Neuron (in vitro differentiated cells): ENCODE data around the gene GOLGA6L7.
"Not testable (repeated sequence)": the region's sequence is repeated elsewhere in the genome, so short reads cannot be mapped to it uniquely, and the experiment has no call there.

Experiments used
- H2AFZ ChIP-seq: one replicate; pipeline ENCODE4 v1.6.1; 2013; ENCODE audit warnings: low read depth, mild to moderate bottlenecking, inconsistent platforms, low read length, moderate library complexity
- H3K27me3 ChIP-seq: one replicate; pipeline ENCODE4 v1.6.1; 2013; ENCODE audit warnings: low read length; ENCODE audit not compliant: insufficient read depth
- H3K36me3 ChIP-seq: one replicate; pipeline ENCODE4 v1.6.1; 2013; ENCODE audit warnings: low read length; ENCODE audit not compliant: insufficient read depth
- H3K4me1 ChIP-seq: one replicate; pipeline ENCODE4 v1.6.1; 2013; ENCODE audit warnings: low read length; ENCODE audit not compliant: insufficient read depth
- H3K4me3 ChIP-seq: 2 replicates; pipeline ENCODE4 v1.5.1; 2013; ENCODE audit warnings: mild to moderate bottlenecking, low read length, moderate library complexity
- H3K9me3 ChIP-seq: one replicate; pipeline ENCODE4 v1.6.1; 2013; ENCODE audit warnings: low read length

The GOLGA6L7 gene

GRCh38 chr15:28878209-28878608, 29.8 kb upstream of the GOLGA6L7 start:
- H2AFZ ChIP-seq = no peak overlapping the region
- no peaks in the 10 kb centered on the region for H3K36me3 ChIP-seq
- peaks cover 16% of the 10 kb centered on the region for H3K4me1 ChIP-seq
- H3K4me3 ChIP-seq = no peak overlapping the region
- no peaks in the 10 kb centered on the region for H3K9me3 ChIP-seq
- no peaks in the 10 kb centered on the region for H3K27me3 ChIP-seq

- Histone ChIP-seq H3K36me3 (no peaks in the 10 kb centered on the region), H3K9me3 (peaks cover 3% of the 10 kb centered on the region), H3K4me3 (no peak overlapping the region), H2AFZ (no peak overlapping the region), H3K27me3 (no peaks in the 10 kb centered on the region), H3K4me1 (peaks cover 16% of the 10 kb centered on the region)
These were observed 28.4 kb upstream of the GOLGA6L7 start for GRCh38 chr15:28876845-28877185.

- peaks cover 16% of the 10 kb centered on the region for H3K4me1 ChIP-seq
- no peaks in the 10 kb centered on the region for H3K27me3 ChIP-seq
- peaks cover 4% of the 10 kb centered on the region for H3K9me3 ChIP-seq
- H2AFZ ChIP-seq = no peak overlapping the region
- no peaks in the 10 kb centered on the region for H3K36me3 ChIP-seq
- H3K4me3 ChIP-seq = no peak overlapping the region
These were observed 27.8 kb upstream of the GOLGA6L7 start for GRCh38 chr15:28876131-28876844.

- Histone ChIP-seq H2AFZ (no peak overlapping the region), H3K9me3 (peaks cover 4% of the 10 kb centered on the region), H3K4me1 (peaks cover 16% of the 10 kb centered on the region), H3K4me3 (no peak overlapping the region), H3K36me3 (no peaks in the 10 kb centered on the region), H3K27me3 (no peaks in the 10 kb centered on the region)
These were observed 27.1 kb upstream of the GOLGA6L7 start for GRCh38 chr15:28875461-28876000.

- Histone ChIP-seq H3K27me3 (no peaks in the 10 kb centered on the region), H2AFZ (no peak overlapping the region), H3K4me3 (no peak overlapping the region), H3K9me3 (peaks cover 4% of the 10 kb centered on the region), H3K36me3 (no peaks in the 10 kb centered on the region), H3K4me1 (peaks cover 16% of the 10 kb centered on the region)
These were observed 25.2 kb upstream of the GOLGA6L7 start for GRCh38 chr15:28873585-28874190.

- Histone ChIP-seq H3K4me1 (peaks cover 16% of the 10 kb centered on the region), H3K9me3 (peaks cover 4% of the 10 kb centered on the region), H3K4me3 (no peak overlapping the region), H3K36me3 (no peaks in the 10 kb centered on the region), H2AFZ (no peak overlapping the region), H3K27me3 (no peaks in the 10 kb centered on the region)
These were observed 24.6 kb upstream of the GOLGA6L7 start for GRCh38 chr15:28873006-28873405.

GRCh38 chr15:28871168-28871567, 22.7 kb upstream of the GOLGA6L7 start:
- H3K4me1 ChIP-seq = peaks cover 8% of the 10 kb centered on the region
- H3K4me3 ChIP-seq = no peak overlapping the region
- peaks cover 4% of the 10 kb centered on the region for H3K9me3 ChIP-seq
- no peaks in the 10 kb centered on the region for H3K27me3 ChIP-seq
- no peaks in the 10 kb centered on the region for H3K36me3 ChIP-seq
- H2AFZ ChIP-seq = no peak overlapping the region

- Histone ChIP-seq H2AFZ (no peak overlapping the region), H3K36me3 (no peaks in the 10 kb centered on the region), H3K4me3 (no peak overlapping the region), H3K4me1 (no peaks in the 10 kb centered on the region), H3K27me3 (no peaks in the 10 kb centered on the region), H3K9me3 (peaks cover 4% of the 10 kb centered on the region)
These were observed 20.4 kb upstream of the GOLGA6L7 start for GRCh38 chr15:28868744-28869345.

- not testable (repeated sequence) for H3K4me3 ChIP-seq, H3K36me3 ChIP-seq, H2AFZ ChIP-seq, H3K9me3 ChIP-seq, H3K27me3 ChIP-seq, H3K4me1 ChIP-seq
These were observed 13.3 kb upstream of the GOLGA6L7 start for GRCh38 chr15:28861589-28862293.

GRCh38 chr15:28861031-28861534, 12.6 kb upstream of the GOLGA6L7 start:
- Histone ChIP-seq H3K36me3 (no peaks in the 10 kb centered on the region), H2AFZ (no peak overlapping the region), H3K27me3 (no peaks in the 10 kb centered on the region), H3K4me1 (no peaks in the 10 kb centered on the region), H3K4me3 (no peak overlapping the region), H3K9me3 (no peaks in the 10 kb centered on the region)

GRCh38 chr15:28854578-28854977, 6.1 kb upstream of the GOLGA6L7 start:
- not testable (repeated sequence) for H3K4me1 ChIP-seq, H3K36me3 ChIP-seq, H3K27me3 ChIP-seq, H3K9me3 ChIP-seq, H2AFZ ChIP-seq, H3K4me3 ChIP-seq

- H3K27me3 ChIP-seq, H3K36me3 ChIP-seq, H3K4me1 ChIP-seq, H3K4me3 ChIP-seq, H2AFZ ChIP-seq, H3K9me3 ChIP-seq: not testable (repeated sequence)
These were observed 5.2 kb upstream of the GOLGA6L7 start for GRCh38 chr15:28853654-28854053.

- not testable (repeated sequence) for H2AFZ ChIP-seq, H3K27me3 ChIP-seq, H3K4me3 ChIP-seq, H3K36me3 ChIP-seq, H3K4me1 ChIP-seq, H3K9me3 ChIP-seq
These were observed 1.3 kb upstream of the GOLGA6L7 start for GRCh38 chr15:28849766-28850165.
